RWPE2 (cell line): ENCODE results near the gene ATP10A.
A peak's percentile ranks its signal among the peaks of the same experiment; 100 is the strongest.

Experiments
- ATAC-seq: fragments of 200-7000 bp; cut with Tn5 transposase; 3 replicates; pipeline ENCODE4 v1.9.1; 2021; ENCODE audit warnings: low read depth
- DNase-seq: peaks from one replicate; pipeline ENCODE4 v3.0.0-alpha.2; 2020; ENCODE audit warnings: low spot score
- H3K27ac ChIP-seq: fragments of 450-650 bp; 2 replicates; pipeline ENCODE4 v1.5.1; 2017; ENCODE audit warnings: mild to moderate bottlenecking; ENCODE audit not compliant: poor library complexity, severe bottlenecking
- H3K27me3 ChIP-seq: fragments of 250-450 bp; sonication (Bioruptor Pico); 2 replicates; pipeline ENCODE4 v1.5.1; 2021; ENCODE audit warnings: mild to moderate bottlenecking, moderate library complexity; ENCODE audit not compliant: insufficient read depth, poor library complexity, severe bottlenecking
- H3K36me3 ChIP-seq: fragments of 250-450 bp; sonication (Bioruptor Pico); 2 replicates; pipeline ENCODE4 v1.5.1; 2020; ENCODE audit warnings: low read depth, mild to moderate bottlenecking, moderate library complexity
- H3K4me1 ChIP-seq: fragments of 250-450 bp; sonication (Bioruptor Pico); 2 replicates; pipeline ENCODE4 v1.5.1; 2021; ENCODE audit warnings: mild to moderate bottlenecking, moderate library complexity; ENCODE audit not compliant: insufficient read depth, poor library complexity, severe bottlenecking
- H3K4me3 ChIP-seq: fragments of 250-450 bp; sonication (Bioruptor Pico); 2 replicates; pipeline ENCODE4 v1.5.1; 2021; ENCODE audit warnings: mild to moderate bottlenecking, moderate library complexity; ENCODE audit not compliant: severe bottlenecking
- H3K9me3 ChIP-seq: fragments of 250-450 bp; sonication (Bioruptor Pico); 2 replicates; pipeline ENCODE4 v1.5.1; 2021; ENCODE audit warnings: mild to moderate bottlenecking, moderate library complexity; ENCODE audit not compliant: severe bottlenecking
- CTCF ChIP-seq: fragments of 450-650 bp; IDR thresholded peaks from one replicate; pipeline ENCODE4 v1.5.1; 2017; ENCODE audit warnings: mild to moderate bottlenecking, moderate library complexity; ENCODE audit not compliant: poor library complexity, severe bottlenecking

ATP10A gene

GRCh38 chr15:25679492-25679891 lies 183.6 kb downstream of the ATP10A start:
- Histone ChIP-seq H3K36me3 (no peaks in the 10 kb centered on the region), H3K27ac (no peak overlapping the region), H3K4me3 (no peak overlapping the region), H3K4me1 (no peaks in the 10 kb centered on the region), H3K27me3 (no peaks in the 10 kb centered on the region), H3K9me3 (no peaks in the 10 kb centered on the region)
- peak; percentile 64 for DNase-seq
- TF ChIP-seq CTCF: no peak
- peak; percentile 17; the same call in 1 of the 3 replicates for ATAC-seq

GRCh38 chr15:25678500-25678855 lies 184.6 kb downstream of the ATP10A start:
- H3K36me3 ChIP-seq: no peaks in the 10 kb centered on the region
- peak; percentile 15 for DNase-seq
- no peak for TF ChIP-seq CTCF

GRCh38 chr15:25677719-25678499 lies 185.2 kb downstream of the ATP10A start:
- DNase-seq (peak; percentile 23), ATAC-seq (no peak)
- Histone ChIP-seq H3K4me1 (no peaks in the 10 kb centered on the region), H3K9me3 (no peaks in the 10 kb centered on the region), H3K36me3 (no peaks in the 10 kb centered on the region), H3K4me3 (no peak overlapping the region), H3K27ac (no peak overlapping the region), H3K27me3 (no peaks in the 10 kb centered on the region)
- TF ChIP-seq CTCF: no peak

More at GRCh38 chr15:25678500-25678855, 184.6 kb downstream of the ATP10A start:
- H3K4me1 ChIP-seq: no peaks in the 10 kb centered on the region
- H3K27me3 ChIP-seq: no peaks in the 10 kb centered on the region
- no peak for ATAC-seq
- no peaks in the 10 kb centered on the region for H3K9me3 ChIP-seq
- no peak overlapping the region for H3K4me3 ChIP-seq
- H3K27ac ChIP-seq: no peak overlapping the region

- H3K9me3 ChIP-seq: no peaks in the 10 kb centered on the region
- H3K4me1 ChIP-seq: no peaks in the 10 kb centered on the region
- H3K27me3 ChIP-seq: peaks cover 6% of the 10 kb centered on the region
- H3K4me3 ChIP-seq: no peak overlapping the region
- DNase-seq (peak; percentile 34), ATAC-seq (no peak)
- H3K36me3 ChIP-seq: no peaks in the 10 kb centered on the region
- H3K27ac ChIP-seq: no peak overlapping the region
- no peak for TF ChIP-seq CTCF
Observed at GRCh38 chr15:25676070-25676469, 187.1 kb downstream of the ATP10A start.

GRCh38 chr15:25675396-25675795 lies 187.7 kb downstream of the ATP10A start:
- DNase-seq (peak; percentile 48), ATAC-seq (no peak)
- H3K4me3 ChIP-seq: no peak overlapping the region
- H3K4me1 ChIP-seq: no peaks in the 10 kb centered on the region
- H3K9me3 ChIP-seq: no peaks in the 10 kb centered on the region
- peaks cover 10% of the 10 kb centered on the region for H3K27me3 ChIP-seq
- H3K27ac ChIP-seq: no peak overlapping the region
- H3K36me3 ChIP-seq: no peaks in the 10 kb centered on the region
- no peak for TF ChIP-seq CTCF
